Stomach (tissue), 4 donors: ENCODE data around the gene EIF4G3.
"Not testable (repeated sequence)": the region's sequence is repeated elsewhere in the genome, so short reads cannot be mapped to it uniquely, and the experiment has no call there.

Experiments
- POLR2A ChIP-seq, 4 donors: fragments of 450-650 bp; IDR thresholded peaks; one replicate each; pipeline ENCODE4 v1.6.1; 2016; ENCODE audit warnings: antibody characterized with exemption in 4 of 4, control low read depth in 2 of 4, mild to moderate bottlenecking in 1 of 4, moderate library complexity in 1 of 4
- TF ChIP-seq, protein P1 (sequence below), 7 experiments: fragments of 450-650 bp in 4 of 7; fragments of 200-600 bp in 3 of 7; sonication (generic) in 3 of 7; IDR thresholded peaks; one replicate each; pipeline ENCODE4 v1.5.1; 2016 to 2019; ENCODE audit warnings: antibody characterized with exemption in 7 of 7, control low read depth in 2 of 7, mild to moderate bottlenecking in 1 of 7

DNA sequence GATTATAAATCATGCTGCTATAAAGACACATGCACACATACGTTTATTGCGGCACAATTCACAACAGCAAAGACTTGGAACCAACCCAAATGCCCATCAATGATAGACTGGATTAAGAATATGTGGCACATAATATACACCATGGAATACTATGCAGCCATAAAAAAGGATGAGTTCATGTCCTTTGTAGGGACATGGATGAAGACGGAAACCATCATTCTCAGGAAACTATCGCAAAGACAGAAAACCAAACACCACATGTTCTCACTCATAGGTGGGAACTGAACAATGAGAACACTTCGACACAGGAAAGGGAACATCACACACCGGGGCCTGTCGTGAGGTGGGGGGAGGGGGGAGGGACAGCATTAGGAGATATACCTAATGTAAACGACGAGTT, 82.4 kb downstream of the EIF4G3 start:
- TF ChIP-seq, protein P1, sequence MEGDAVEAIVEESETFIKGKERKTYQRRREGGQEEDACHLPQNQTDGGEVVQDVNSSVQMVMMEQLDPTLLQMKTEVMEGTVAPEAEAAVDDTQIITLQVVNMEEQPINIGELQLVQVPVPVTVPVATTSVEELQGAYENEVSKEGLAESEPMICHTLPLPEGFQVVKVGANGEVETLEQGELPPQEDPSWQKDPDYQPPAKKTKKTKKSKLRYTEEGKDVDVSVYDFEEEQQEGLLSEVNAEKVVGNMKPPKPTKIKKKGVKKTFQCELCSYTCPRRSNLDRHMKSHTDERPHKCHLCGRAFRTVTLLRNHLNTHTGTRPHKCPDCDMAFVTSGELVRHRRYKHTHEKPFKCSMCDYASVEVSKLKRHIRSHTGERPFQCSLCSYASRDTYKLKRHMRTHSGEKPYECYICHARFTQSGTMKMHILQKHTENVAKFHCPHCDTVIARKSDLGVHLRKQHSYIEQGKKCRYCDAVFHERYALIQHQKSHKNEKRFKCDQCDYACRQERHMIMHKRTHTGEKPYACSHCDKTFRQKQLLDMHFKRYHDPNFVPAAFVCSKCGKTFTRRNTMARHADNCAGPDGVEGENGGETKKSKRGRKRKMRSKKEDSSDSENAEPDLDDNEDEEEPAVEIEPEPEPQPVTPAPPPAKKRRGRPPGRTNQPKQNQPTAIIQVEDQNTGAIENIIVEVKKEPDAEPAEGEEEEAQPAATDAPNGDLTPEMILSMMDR (IDR thresholded peaks at IDR 0.05): not testable (repeated sequence)
- not testable (repeated sequence) for TF ChIP-seq POLR2A (IDR thresholded peaks at IDR 0.05)
